Activated CD8-positive, alpha-beta memory T cell treated with anti-CD3 and anti-CD28 coated beads for 36 hours (primary cell): ENCODE data around the gene LRCH3. TPM values are rescaled to one million over a fixed set of nuclear protein-coding genes. Genes with fewer than 3 reads are reported as not detected.
"Not testable (repeated sequence)": the region's sequence is repeated elsewhere in the genome, so short reads cannot be mapped to it uniquely, and the experiment has no call there.

ENCODE experiments used
- CTCF ChIA-PET: fragments of 350-600 bp; sonication (Branson Sonifier 250); formaldehyde crosslinking; loops from one replicate; lab custom pipeline; 2021; ENCODE audit warnings: antibody characterized with exemption; lab: Charles Lee
- POLR2A ChIA-PET: fragments of 350-600 bp; sonication (Branson Sonifier 250); formaldehyde crosslinking; loops from one replicate; lab custom pipeline; 2021; ENCODE audit warnings: antibody characterized with exemption; lab: Charles Lee
- total RNA-seq, 2 experiments: library from RNA; stranded (reverse); gene quantifications; one replicate each; pipeline ENCODE4 v1.2.3, GENCODE V29; 2021

LRCH3 gene
- total RNA-seq, 2 experiments from 2014 or later: 46.5 to 49.0 TPM

DNA sequence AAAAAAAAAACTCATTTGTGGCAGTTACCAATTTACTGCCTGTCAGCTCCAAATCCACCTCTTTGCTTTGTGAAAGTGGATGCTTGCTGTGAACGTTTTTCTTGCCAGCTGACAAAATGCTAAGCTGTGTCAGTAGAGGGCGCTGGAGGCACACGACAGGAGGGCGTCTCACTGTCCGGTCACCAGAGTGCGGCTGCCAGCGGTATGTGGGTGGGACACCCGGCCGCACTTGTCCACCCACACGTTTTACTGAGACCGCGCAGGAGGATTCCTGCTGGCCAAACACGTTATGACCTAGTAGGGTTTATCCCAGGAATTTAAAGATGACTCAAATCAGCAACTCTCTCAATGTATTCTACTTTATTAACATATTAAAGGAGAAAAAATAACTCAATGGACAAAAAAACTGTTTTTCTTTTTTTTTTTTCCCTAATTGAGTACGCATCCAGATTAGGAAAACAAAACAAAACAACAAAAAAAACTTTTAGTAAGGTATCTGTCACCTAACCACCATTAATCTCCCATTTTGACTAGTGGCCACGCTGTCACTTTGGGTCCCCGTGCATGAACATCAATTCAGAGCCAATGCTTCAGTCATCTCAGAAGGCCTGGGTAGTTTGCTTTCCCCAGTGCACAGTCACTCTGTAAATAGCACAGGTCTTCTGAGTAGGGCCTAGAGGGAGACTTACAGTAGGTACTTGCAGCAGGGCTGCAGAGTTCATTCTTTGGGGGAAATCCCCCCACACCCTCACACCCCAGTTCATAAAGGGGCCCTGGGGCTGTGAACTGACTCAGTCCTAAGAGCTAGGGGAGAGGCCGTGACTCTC, 115.2 kb downstream of the LRCH3 start:
- ChIA-PET CTCF (interaction anchor here (0.6 to 4.0 kb wide), 18 partner anchors 9 to 187 kb away, joined by 3 to 28 read pairs (median 4); partner anchors contain the start of gene RPL35A), POLR2A (interaction anchor here (0.7 to 1.8 kb wide), 3 partner anchors 28 to 47 kb away, joined by 3 to 9 read pairs (median 4); partner anchors contain the start of gene RPL35A)

DNA sequence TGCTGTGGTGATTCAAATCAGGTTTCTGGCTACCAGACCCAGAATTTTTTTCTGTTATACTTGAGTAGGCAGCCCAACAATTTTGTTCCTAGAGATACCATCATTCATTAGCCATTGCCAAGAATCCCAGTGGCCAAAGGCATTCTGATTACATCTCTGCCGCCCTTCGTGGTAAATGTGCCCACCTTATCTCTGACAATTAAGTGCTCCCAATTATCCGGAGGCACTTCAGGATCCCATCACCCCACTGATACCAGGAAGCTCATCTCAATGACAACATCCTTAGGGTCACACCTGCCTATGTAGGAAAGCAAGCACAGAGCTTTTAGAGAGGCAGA, 115.8 kb downstream of the LRCH3 start:
- CTCF ChIA-PET: interaction anchor here (0.6 to 4.0 kb wide), 5 partner anchors 19 to 174 kb away, joined by 3 to 28 read pairs (median 7); no protein-coding TSS in a partner anchor
- POLR2A ChIA-PET: interaction anchor here (1.3 to 1.8 kb wide), 2 partner anchors 28 to 43 kb away, joined by 4 to 9 read pairs; partner anchors contain the start of gene RPL35A

DNA sequence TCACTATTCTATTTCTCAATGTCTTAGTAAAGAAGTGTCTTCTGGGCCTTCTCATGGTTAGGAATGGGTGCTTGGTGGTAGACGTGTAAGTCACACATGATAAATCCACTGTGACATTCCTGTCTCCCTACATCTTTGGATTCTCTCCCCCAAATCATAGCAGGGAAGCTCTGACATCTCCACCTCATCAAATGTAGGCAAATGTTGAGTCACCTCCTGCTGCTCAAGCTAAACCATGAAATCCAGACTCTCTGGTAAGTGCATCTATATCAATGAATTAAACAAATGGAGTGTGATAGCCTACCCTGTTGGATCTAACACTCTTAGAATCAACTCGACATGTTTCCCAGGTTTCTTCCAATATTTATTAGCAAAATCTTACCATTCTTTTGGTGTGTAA, 116.1 kb downstream of the LRCH3 start:
- ChIA-PET POLR2A (interaction anchor here (1.3 to 1.8 kb wide), 2 partner anchors 27 to 43 kb away, joined by 4 to 9 read pairs; partner anchors contain the start of gene RPL35A), CTCF (interaction anchor here (0.6 to 4.0 kb wide), 5 partner anchors 19 to 173 kb away, joined by 3 to 28 read pairs (median 7); no protein-coding TSS in a partner anchor)

DNA sequence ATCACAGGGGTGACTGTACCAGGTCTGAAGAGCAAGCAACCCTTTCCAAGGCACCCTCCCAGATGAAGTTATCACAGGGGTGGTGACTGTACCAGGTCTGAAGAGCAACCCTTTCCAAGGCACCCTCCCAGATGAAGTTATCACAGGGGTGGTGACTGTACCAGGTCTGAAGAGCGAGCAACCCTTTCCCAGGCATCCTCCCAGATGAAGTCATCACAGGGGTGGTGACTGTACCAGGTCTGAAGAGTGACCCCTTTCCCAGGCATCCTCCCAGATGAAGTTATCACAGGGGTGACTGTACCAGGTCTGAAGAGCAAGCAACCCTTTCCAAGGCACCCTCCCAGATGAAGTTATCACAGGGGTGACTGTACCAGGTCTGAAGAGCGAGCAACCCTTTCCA, 117.5 kb downstream of the LRCH3 start:
- POLR2A ChIA-PET: not testable (repeated sequence)
- CTCF ChIA-PET: interaction anchor here (1.1 kb wide), 1 partner anchor 172 kb away, joined by 3 read pairs; no protein-coding TSS in a partner anchor

DNA sequence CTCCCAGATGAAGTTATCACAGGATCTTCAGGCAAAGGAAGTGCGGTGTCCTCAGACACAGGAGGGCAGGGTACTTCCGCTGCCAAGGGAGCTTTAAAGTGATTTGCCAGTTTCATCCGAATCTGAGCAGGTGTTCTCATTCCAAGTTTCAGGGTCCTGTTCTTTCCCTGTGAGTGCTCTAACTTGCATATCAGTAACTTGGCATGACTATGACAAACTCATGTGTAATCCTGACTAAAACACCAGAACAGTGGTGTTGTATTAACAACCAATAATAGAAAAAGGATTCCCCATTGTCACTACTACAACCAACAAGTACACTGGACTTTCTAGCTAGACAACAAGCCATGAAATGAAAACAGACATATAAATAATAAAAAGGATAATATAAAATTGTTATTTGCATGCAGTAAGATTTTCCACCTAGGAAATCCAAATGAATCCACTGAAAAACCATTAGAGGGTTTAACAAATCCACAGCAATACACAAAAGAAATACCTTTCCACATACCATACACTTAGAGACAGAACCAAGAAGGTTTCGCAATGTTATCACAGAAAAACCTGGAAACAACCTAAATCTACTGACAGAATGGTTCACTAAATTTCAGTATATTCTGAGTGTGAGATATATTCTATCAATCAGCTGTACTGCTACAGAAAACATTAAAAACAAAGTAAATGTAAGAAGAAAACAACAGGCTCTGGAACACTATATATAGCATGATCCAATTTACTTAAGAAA, 118.1 kb downstream of the LRCH3 start:
- ChIA-PET POLR2A (no interaction called here), CTCF (interaction anchor here (1.1 kb wide), 1 partner anchor 171 kb away, joined by 3 read pairs; no protein-coding TSS in a partner anchor)

DNA sequence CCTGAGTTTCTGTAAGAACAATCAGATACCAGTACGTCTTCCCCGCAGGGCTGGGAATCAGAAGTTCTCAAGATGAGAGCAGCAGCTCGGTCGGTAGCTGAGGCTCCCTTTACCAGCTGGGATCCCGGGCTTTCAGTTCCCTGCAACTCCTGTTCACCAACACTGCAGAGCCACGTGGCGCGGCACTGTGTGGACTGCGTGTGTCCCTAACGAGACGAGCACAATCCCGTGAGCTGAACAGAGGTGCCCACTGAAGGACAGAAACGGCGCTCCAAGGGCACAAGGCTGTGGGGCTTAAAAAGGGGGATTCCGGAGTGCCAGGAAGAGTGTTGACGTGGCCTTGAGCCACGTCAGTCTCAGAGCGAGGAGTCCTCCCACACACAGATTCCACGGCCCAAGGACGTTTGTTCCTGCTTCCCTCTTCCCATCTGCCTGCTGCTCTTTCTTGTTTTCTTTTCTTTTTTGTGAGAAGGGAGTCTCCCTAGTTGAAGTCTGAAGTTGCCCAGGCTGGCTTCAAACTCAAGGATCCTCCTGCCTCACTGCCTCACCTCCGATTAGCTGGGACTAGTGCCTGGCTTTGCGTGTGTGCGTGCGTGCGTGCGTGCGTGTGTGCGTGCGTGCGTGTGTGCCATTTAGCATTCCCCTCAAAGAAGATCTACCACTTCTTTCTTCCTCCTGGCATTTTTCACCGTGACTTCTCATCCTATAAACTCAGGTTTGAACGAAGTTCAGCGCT, 121.9 kb downstream of the LRCH3 start:
- POLR2A ChIA-PET: no interaction called here

DNA sequence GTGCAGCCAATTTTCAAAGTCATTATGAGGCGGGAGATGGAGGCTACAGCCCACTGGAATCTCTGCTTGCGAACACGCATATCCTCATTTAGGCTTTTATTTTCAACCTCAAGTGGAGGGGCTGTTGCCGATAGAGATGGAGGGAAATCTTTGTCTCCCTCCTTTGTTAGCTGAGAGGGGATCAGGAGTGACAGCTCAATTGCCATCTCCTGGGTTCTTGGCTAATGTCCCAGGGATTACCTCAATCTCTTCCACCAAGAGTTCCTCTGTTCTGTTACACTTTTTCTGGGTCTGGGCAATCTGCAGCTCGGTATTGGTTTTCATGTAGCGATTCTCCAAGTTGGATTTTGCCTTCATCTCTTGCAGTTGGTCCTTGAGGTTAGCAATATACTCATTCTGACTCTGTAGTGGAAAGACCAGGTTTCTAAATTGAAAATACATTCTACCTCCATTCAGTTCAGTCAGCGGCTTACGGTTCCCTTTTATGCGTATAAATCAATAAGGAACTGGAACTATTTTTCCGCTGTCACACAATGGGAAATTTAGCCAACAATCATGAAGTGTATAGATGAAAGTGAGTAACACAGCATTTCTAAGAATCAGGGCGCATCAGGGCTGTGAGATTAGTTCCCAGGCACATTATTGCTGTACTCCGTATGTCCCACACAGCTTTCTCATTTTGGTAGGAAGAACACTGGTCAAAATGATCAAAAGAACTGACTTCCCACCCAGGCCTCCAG, 122.8 kb downstream of the LRCH3 start:
- ChIA-PET POLR2A (no interaction called here), CTCF (no interaction called here)

More for the DNA sequence above, 121.9 kb downstream of the LRCH3 start:
- CTCF ChIA-PET: no interaction called here

DNA sequence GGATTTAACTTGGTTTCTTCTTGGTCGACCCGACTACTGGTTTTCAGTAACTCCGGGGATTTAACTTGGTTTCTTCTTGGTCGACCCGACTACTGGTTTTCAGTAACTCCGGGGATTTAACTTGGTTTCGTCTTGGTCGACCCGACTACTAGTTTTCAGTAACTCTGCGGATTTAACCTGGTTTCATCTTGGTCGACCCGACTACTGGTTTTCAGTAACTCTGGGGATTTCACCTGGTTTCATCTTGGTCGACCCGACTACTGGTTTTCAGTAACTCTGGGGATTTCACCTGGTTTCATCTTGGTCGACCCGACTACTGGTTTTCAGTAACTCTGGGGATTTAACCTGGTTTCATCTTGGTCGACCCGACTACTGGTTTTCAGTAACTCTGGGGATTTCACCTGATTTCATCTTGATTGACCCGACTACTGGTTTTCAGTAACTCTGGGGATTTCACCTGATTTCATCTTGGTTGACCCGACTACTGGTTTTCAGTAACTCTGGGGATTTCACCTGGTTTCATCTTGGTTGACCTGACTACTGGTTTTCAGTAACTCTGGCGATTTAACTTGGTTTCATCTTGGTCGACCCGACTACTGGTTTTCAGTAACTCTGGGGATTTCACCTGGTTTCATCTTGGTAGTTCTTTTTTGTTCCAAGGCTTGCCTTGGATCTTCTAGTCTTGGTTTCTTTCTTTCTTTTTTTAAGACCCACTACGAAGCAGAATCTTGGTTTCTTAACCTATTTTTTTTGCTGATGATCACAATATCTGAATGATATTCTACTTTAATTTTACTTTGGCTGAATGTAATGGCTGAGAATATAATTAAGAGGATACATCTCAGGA, 130.6 kb downstream of the LRCH3 start:
- CTCF ChIA-PET, POLR2A ChIA-PET: not testable (repeated sequence)

DNA sequence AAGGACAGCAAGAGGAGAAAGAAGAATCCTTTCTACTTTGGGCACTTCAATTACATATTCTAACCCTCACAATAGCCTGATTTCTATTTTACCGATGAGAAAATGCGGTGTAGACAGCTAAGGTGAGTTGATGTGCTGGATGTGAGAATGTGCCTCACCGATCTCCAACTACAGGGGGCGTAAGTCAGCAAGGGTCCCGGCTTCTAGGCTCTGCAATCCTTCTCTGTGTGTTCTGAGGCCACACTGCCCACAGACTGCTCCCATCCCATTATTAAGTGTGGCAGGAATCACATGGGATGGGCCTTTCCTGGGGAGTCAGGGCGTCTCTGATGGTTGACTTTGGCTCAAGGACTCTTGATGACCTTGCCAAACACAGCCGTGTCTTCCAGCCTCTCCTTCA, 135.4 kb downstream of the LRCH3 start:
- ChIA-PET CTCF (interaction anchor here (1.1 to 2.2 kb wide), 3 partner anchors 16 to 84 kb away, joined by 3 to 7 read pairs (median 3); no protein-coding TSS in a partner anchor), POLR2A (interaction anchor here (0.6 kb wide), 1 partner anchor 17 kb away, joined by 5 read pairs; no protein-coding TSS in a partner anchor)

DNA sequence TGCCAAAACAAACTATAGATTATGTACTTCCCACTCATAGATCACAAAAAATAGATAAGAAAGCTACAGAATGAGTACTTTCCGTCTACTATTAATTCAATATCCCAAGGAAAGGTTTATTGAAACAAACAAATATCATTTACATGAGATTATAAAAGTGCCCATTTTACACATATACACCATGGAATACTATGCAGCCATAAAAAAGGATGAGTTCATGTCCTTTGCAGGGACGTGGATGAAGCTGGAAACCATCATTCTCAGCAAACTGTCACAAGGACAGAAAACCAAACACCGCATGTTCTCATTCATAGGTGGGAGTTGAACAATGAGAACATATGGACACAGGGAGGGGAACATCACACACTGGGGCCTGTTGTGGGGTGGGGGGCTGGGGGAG, 136.5 kb downstream of the LRCH3 start:
- CTCF ChIA-PET: interaction anchor here (0.6 to 2.2 kb wide), 2 partner anchors 14 to 147 kb away, joined by 3 to 7 read pairs; no protein-coding TSS in a partner anchor
- POLR2A ChIA-PET: not testable (repeated sequence)

DNA sequence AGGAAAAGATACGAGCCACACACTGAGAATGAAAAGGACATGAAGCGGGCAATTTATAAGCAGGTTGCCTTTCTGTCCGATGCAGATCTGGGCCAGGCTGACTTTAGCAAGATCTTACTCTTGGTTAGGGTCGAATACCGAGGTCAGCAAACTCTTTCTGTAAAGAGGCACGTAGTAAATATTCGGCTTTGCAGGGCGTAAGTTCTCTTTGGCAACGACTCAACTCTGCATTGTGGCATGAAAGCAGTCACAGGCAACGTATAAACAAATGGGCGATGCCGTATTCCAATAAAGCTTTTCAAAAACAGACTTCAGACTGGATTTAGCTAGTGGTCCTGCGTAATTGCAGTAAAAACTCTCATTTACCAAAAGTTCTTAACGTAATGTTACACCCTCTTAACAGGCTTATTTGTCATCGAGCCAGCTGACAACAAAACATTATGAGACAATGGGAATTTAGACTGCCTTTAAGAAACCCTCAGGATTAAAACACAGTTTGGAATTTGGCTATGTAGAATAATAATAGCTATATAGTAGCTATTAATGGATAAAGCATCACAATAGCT, 145.8 kb downstream of the LRCH3 start:
- POLR2A ChIA-PET: no interaction called here
- CTCF ChIA-PET: interaction anchor here (1.2 kb wide), 1 partner anchor 31 kb away, joined by 4 read pairs; no protein-coding TSS in a partner anchor

Other genes starting within 250 kb of the LRCH3 start
- 10 to 100 TPM; 73.8 to 76.8 TPM for gene BDH1, start 235.3 kb upstream of the LRCH3 start, total RNA-seq
- 10 to 100 TPM; 33.9 to 38.2 TPM for gene RUBCN, start 54.4 kb upstream of the LRCH3 start, total RNA-seq
- gene FYTTD1, start 41.4 kb upstream of the LRCH3 start, total RNA-seq: 10 to 100 TPM; 42.9 to 43.4 TPM
- 1,000 to 10,000 TPM; 1,342 to 1,357 TPM for gene RPL35A, start 158.9 kb downstream of the LRCH3 start, total RNA-seq
- gene LMLN, start 169.0 kb downstream of the LRCH3 start, total RNA-seq: 1 to 10 TPM; 6.0 to 6.7 TPM